Measurements from ENCODE around the gene MRPL57. TPM values are rescaled to one million over a fixed set of nuclear protein-coding genes. Genes with fewer than 3 reads are reported as not detected.

Gene MRPL57
- total RNA-seq, 1 donor = 14.6 TPM

- H3K4me3 ChIP-seq (ENCODE audit: low read depth, low read length) = peak overlapping the region; percentile 81
- TF ChIP-seq CTCF (IDR thresholded peaks at IDR 0.05; ENCODE audit: insufficient read depth, low read length) = no peak
- DNase-seq (ENCODE audit: low read depth) = no peak
These were observed 37.1 kb upstream of the MRPL57 start for GRCh38 chr13:21139374-21139773.

DNA sequence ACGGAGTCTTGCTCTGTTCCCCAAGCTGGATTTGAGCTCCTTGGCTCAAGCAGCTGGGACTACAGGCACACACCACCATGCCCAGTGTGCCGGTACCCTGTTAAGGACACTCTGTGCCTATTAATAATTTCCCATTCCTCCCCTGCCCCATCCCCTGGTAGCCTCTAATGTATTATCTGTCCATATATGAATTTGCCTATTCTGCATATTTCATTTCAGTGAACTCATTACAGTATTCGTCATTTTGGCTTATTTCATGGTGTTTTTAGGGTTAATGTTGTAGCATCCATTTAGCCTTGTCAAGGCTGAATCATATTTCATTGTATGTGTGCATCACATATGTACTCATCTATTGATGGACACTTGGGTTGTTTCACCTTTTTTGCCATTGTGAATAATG, 33.7 kb upstream of the MRPL57 start:
- H3K4me3 ChIP-seq (ENCODE audit: low read depth, low read length) = peak overlapping the region; percentile 10
- no peak for DNase-seq (ENCODE audit: low read depth)
- TF ChIP-seq CTCF (IDR thresholded peaks at IDR 0.05; ENCODE audit: insufficient read depth, low read length) = no peak

DNA sequence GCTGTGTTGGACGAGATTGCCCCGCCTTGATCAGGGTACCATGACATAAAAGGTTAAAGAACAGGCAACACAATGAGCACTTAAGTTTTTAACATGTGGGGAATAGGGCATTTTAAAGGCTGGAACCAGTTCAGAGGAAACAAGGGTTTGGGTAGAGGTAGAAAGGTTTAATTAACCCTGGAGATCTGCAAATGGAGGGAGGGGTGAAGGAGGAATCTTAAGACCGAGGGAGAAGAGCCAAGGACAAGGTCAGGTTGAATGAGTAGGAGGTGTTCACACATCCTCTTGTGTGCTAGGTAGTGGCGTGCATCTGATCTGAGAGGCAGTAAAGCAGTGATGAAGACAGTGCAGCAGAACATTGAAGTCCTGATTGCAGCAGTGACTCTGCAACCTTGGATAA, 28.6 kb upstream of the MRPL57 start:
- no peak for DNase-seq (ENCODE audit: low read depth)
- H3K4me3 ChIP-seq (ENCODE audit: low read depth, low read length) = no peak overlapping the region
- TF ChIP-seq CTCF (IDR thresholded peaks at IDR 0.05; ENCODE audit: insufficient read depth, low read length) = no peak

DNA sequence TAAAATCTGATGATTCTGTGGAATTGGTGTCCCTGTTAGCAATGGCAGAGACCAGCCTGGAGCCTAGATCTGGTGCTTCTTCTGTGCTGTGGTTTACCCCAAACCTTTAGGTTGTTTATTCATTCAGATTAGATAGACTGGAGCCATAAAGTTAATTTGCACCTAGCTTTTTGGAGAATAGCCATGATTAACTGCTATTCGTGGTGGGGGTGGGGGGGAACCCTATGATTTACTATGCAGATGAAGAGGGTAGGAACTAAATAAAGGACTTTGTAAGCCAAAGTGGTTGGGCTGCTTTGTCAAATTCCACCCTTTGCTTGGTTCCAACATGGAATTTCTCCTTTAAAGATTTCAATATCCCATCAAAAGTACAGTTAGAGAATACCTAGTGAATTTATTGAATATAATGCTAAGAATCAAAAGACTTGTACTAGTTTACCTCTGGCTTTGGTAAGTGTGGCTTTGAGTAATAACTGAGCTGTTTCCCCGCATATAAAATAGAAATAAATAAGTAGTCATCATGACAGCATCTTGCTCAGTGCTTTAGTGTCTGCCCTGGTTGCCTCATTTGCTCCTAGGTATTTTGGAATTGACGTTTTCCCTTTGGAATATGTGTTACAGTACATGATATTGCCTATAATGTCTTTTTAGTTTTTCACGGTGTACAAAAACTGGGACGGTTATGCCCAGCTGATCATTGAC, 27.8 kb upstream of the MRPL57 start:
- no peak for DNase-seq (ENCODE audit: low read depth)
- H3K4me3 ChIP-seq (ENCODE audit: low read depth, low read length) = no peak overlapping the region
- TF ChIP-seq CTCF (IDR thresholded peaks at IDR 0.05; ENCODE audit: insufficient read depth, low read length) = no peak

GRCh38 chr13:21149568-21149967, 26.9 kb upstream of the MRPL57 start:
- DNase-seq (ENCODE audit: low read depth) = no peak
- no peak for TF ChIP-seq CTCF (IDR thresholded peaks at IDR 0.05; ENCODE audit: insufficient read depth, low read length)
- H3K4me3 ChIP-seq (ENCODE audit: low read depth, low read length) = no peak overlapping the region

DNA sequence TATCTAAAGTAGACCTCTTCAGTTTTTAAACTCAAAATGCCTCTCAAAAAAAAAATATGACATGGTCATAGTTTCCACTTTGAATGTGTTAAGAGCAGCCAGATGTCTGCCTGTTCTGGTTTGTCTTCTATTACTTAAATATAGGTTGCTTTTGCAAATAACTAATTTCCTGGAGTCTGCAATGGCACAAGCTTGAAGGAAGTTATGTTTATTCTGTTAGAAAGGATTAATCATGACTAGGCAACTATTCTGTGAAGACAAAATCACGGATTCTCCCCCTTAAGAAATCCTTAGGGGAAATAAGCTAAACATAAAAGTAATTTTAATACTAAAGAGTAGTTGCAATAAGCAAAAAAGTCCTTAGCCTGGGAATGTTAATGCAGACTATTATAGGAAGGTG, 26.4 kb upstream of the MRPL57 start:
- no peak for TF ChIP-seq CTCF (IDR thresholded peaks at IDR 0.05; ENCODE audit: insufficient read depth, low read length)
- no peak overlapping the region for H3K4me3 ChIP-seq (ENCODE audit: low read depth, low read length)
- no peak for DNase-seq (ENCODE audit: low read depth)

Data from fibroblast of the aortic adventitia (primary cell).